HG03558 (cell line): ENCODE data around the gene C7orf57.

Experiments used
- ATAC-seq: cut with Tn5 transposase; IDR thresholded peaks from one replicate; pipeline ENCODE4 v1.9.1; 2021; ENCODE audit warnings: moderate number of reproducible peaks; ENCODE audit not compliant: unreplicated experiment; ENCODE audit errors: extremely low read depth

The C7orf57 gene

DNA sequence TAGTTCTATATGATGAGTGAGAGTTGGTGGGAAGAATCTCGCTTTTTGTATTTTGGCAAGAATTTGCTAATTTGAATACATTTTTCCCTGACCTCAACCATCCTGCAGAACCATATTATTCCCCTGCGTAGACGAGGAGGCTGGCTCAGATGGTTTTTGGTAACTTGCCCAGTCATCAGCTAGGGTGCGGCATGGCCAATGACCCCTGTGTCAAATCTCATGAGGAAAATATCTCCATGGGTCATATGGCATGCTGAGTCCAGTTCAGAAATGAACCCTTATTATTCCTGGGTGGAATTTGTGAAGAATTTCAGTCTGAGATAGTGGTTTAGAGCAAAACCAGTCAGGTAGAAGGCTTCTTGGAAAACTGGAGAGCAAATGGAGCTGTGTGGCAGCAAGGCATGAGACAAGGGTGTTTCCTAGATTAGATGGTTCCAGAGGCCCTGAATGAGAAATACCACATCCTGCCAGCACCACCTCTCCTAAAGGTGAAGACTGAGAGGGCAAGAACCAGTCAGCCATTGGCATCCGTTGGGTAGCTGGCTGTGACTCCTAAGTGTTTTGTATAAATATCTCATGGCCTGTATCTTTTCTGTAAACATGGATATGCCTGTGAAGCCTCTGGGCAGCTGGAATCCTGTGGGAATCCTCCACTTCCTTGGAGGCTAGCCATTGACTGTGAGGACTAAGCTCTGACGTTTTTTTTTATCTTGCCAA, 47.9 kb downstream of the C7orf57 start:
- ATAC-seq = no peak

DNA sequence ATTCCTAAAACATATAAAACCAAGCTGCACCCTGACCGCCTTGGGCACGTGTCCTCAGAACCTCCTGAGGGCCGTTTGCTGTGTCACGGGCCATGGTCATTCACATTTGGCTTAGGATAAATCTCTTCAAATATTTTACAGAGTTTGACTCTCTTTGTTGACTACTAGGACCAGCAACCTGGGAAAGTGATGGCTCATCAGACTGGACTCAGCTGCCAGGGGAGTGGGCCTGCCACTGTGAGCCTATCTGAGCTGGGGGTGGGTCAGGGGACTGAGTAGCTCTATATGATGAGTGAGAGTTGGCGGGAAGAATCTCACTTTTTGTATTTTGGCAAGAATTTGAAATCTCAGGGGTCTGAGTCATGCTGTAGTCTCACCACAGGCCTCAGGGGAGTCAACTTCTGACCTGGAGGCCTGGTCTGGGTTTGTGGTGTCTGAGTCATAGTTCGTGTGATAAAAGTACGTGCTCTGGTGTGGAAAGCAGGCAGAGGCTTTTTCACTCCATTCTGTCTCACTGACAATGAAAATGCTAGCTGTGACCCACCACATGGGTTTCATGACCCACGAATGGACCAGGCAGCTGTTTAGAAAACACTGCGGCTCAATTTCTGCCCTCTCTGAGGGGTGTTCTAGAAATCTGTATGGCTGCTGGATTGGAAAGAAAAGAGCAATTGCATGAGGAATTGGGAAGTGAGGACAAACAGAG, 49.5 kb downstream of the C7orf57 start:
- peak; percentile 61 for ATAC-seq

DNA sequence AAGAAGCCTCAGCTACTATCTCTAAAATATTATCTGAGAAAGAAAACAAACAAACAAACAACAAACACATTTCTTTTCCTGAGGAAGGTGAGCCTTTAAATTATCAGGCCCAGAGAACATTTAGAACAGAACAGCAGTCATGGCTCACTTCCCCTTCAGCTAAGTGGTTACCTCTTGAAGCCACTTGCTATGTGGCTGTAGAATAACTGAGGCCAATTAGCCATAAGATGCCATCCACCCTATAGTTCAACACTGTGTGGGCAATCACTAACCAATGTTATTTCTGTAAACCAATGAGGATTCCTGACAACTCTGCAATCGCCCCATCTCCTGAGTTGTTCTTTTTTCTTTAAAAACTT, 50.1 kb downstream of the C7orf57 start:
- ATAC-seq = no peak

DNA sequence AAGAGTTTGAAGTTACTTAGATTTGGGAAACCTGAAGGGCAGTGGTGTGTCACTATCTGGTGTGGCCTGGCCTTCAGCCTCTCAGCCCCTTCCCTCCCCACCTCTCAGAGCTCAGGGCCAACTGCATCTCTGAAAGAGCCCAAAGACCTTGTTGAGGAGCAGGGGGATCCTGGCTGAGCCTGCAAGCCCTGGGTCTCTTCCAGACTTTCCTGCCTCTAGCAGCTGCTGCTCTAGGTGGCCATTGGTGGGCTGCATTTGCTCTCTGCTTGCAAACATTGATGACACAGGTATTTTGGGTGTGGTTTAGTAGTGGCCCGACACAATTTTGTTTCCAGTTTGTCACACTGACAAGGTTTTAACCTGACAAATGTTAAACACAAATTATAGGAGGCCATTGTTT, 50.6 kb downstream of the C7orf57 start:
- no peak for ATAC-seq

DNA sequence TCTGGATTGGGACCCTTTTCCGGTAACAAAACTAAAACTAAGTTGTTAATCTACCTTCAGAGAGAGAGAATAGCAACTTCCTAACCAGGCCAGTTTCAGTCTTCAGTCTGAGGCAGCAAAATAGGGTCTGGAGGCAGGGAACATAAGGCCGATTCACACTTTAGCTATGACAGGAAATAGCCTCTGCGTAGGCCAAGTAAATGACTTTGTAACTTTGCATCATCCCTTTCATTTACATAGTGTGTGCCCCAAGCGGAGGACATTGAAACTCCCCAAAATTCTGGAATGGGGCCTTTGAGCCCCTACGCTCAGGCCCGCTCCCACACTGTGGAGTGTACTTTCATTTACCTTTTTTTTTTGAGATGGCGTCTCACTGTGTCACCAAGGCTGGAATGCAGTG, 52.0 kb downstream of the C7orf57 start:
- peak; percentile 16 for ATAC-seq

DNA sequence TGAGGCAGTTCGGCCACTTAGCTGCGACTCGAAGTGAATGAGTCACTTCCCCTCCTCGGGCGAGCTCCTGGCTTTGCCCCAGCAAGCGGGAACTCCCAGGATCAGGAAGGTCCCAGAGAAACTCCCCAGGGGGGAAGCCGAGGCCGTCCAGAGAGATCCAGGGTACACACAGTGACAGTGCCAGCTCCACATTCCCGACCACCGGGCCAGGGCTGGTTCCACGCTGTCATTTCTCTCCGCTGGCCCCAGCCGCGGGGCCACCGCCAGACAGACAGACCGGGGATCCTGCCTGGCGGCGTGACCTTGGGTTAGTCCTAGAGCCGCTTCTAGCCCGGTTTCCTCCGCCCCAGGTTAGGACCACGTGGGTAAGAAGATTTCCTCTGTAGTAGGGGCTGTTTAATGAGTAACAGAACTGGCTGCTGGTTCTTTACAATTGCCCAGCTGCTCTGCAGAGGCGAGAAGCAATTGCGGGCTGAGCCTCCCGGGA, 53.3 kb downstream of the C7orf57 start:
- ATAC-seq = peak; percentile 32

DNA sequence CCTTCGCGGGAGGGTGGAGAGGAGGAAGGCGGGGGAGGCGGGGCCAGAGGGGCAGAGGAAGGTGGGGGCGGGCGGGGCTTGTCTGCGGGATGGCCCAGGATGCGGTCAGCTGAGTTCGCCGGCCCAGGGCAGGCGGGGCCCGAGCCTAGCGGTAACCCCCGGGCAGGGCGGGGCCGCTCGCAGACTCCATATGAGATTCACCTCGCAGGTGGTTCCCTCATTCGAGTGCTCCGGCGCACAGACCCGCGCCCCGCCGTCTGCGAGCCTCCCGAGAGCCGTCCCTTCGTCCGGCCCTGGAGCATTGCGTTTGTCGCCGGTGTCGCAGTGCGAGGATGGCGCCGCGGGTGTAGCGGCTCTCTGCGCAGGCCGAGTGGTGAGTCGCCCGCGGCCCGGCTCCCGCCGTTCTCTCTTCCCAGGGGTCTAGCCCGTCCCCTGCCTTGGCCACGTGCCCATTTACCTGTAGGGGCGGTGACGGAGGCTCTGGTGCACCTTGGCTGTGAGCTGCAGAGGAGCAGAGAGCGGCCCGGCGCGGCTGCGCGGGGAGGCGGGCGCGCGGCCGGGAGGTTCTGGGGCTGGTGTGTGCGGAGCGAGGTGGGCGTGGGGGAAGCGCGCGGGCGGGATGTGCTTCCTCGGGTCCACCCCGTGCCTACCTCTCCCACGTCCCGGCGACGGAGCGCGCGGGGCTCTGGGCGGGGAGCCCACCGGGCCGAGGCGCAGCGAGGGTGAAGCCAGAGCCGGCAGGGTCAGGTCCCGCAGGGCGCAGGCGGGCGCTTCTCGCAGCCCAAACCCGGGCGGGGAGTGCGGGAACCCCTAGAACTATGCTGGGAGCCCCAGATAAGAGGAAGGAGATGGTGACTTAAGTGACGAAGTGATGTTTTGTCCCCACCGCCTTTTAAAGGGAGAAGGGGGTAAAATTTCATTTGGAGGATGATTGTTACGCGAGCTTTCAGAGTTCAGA, 54.0 kb downstream of the C7orf57 start, which contains the start of gene UPP1:
UPP1 (plus strand) TSS at position 220 of the 958 bp plus-strand sequence. CDS start 5,519 bp downstream, outside the sequence.
- peak; percentile 26 for ATAC-seq

DNA sequence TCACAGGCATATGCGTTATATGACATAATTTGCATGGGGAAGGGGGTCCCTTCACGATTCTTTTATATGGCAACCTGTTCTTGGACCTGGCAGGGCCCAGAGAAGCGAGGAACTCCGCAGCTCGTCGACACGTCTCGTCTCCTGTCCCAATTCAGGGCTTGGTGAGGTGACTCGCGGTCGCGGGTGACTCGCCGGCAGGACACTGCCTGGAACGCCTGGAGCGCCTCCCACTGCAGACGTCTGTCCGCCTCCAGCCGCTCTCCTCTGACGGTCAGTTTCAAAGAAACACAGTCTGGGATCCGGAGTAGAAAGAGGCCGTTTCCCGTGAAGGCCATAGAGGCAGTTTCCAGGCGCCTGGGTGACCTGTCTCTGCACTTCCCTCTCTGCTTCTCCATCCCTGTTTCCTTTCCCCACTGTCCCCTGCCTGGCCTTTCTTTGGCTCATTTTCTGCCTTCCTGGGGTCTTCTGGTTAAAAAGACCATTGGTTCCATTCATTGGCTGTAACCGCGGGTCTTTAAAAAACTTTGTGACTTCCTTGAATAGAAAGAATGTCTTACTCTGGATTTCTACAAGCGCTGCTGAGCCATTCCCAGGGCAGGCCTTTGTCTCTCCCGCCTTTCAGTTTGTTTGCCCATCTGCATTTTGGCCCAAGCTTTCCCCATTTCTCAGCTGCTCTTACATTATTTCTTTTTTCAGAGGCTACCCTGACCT, 54.9 kb downstream of the C7orf57 start:
- ATAC-seq = no peak

DNA sequence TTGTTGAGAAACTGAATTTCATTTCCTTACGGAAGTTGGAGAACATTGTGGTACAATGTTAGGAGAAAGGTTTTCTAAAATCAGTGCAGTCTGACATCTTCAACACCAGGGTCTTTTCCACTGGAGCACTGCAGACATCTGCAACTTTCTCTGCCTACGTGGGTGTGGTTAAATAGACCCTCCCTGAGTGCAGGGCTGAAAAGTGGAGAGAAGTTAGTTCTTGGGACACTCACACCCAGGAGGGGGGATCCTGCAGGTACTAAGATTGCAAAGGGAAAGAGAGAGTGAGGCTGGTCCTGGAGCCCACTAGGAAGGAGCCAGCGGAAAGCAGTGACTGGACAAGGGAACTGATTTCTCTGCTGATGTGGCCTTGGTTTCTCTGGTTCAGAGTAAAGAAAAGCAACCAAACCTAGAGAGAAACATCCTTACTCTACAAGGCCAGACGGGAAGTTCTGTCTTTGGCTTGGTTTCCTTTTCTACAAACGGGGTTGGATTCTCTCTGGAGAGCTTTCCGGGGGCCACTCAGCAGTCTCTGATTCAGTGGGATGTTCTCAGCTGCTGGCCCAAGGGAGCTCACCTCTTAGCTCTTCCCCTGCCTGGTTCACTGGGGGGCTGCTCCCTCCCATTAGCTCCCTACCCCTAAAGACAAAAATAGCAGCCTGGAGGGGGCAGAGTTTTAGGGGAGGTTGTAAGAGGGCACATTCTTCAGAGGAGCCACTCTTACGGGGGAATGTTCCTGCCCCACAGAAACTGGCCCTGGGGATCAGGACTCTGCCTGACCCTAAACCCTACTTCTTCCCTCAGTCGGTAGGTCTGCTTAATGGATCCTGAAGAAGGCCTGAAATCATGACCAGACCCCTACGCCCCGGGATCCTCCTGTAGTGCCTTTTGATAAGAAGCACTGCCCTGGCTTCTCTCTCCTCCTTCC, 56.4 kb downstream of the C7orf57 start:
- ATAC-seq = no peak

DNA sequence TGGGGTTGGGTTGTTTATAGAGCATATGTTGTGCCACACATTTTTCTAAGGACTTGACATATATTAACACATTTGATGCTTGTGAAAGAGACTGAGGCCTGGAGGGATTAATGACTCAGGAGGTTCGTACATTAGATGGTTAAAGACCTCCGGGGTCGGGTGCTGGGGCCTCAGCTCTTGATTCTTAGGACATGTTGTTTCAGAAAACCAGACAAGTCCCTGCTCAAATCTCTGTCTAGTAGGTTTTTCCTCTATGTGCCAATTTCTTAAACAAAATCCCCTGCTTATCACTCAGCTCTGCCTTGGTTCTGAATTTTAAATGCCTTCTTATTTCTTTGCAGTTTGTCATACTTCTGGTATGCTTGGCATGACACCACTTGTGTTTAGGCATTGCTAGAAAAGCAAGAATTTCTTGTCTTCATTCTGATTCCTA, 59.5 kb downstream of the C7orf57 start:
- no peak for ATAC-seq

DNA sequence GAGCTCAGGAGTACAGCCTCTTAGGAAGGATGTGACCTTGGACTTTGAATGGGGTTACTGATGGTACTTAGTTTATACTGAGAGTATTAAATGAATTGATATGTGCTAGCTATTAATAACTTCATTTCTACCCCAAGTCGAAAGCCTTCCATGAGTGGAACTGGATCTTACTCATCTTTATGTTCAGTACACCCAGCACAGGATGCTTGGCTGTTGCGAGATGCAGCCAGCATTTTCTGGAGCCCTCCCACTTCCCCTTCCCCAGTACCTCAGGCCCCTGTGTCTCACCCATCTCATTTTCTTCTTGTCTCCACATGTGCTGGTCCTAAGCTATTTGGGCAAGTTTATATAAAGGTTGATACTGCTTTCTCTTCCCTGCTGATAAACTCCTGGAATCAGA, 60.9 kb downstream of the C7orf57 start:
- no peak for ATAC-seq

DNA sequence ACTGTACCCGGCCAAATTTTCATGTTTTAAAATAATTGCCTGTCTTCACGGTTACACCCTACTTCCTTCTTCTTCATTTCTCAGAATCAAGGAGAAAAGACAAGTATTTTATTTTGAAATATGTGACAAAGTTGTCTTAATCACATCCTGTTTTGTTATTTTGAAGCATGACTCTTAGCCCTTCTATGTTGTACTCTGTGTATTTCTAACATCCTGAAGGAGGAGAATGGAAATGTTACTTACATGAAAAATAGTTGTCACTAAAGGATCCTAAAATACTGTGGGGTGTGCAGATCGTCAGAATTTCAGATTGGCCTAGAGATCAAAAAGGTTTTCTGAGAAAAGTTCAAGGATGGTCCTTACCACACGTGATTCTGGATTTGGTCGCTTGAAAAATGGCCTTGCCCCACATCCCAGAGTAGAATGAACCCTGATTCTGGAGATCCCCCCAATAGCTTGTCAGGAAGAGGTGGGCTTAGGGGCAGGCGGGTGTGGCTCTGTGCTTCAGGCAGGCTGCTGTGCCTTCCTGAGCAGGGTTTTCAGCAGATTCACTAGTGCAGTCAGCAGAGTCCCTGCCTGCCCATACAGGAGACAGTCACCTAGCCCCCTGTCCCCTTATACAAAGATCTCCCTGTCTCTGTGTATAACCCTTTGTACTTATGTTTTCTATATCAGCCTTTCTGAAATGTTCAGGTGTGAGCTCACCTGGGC, 62.3 kb downstream of the C7orf57 start:
- no peak for ATAC-seq

DNA sequence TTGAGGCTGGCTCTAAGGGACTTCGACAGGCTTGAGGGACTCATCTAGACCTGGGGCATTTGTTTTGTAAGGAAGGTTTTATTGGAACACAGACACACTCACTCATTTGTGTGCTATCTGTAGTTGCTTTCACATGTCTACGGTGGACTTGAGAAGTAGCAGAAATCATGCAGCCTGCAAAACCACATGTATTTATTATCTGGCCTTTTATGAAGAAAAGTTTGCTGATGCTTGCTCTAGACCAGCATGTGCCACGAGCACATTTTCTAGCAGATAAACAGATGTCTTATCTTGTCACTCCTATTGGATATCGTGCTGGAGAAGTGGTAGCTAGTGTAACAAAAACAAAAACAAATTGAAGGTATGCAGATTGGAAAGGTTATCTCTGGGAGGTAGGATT, 63.5 kb downstream of the C7orf57 start:
- ATAC-seq = no peak

DNA sequence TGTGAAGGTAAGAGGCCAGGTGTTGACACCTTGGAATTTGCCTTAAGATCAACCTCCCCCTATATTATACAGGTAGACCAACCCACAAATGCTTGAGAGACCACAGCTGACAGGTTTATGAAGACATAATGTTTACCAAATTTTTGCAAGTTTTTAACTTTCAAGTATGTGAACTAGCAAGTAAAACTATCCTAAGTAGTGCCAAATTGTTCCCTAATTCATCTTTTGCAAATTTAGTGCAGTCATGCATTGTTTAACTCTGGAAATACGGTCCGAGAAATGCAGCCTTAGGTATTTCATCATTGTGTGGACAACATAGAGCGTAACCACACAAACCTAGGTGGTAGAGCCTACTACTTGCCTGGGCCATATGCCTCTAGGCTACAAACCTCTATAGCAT, 64.4 kb downstream of the C7orf57 start:
- no peak for ATAC-seq

DNA sequence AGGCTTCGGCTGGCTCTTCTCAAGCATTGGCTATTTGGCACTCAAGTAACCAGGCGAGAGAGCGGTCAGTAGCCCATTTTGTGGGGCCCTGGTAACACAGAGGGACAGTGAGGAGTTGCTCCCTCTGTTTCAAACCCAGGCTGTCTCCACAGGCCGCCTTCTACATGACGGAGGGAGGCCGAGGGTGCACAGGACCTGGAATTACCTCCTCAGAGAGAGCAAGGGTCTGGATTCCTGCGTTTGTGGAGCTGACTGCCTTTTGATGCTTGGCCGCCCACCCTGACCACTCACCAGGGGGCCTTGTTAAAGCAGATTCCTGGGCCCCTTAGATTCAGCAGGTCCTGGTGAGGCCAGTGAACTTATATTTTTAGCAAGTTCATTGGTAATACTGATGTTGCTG, 66.0 kb downstream of the C7orf57 start:
- ATAC-seq = no peak

DNA sequence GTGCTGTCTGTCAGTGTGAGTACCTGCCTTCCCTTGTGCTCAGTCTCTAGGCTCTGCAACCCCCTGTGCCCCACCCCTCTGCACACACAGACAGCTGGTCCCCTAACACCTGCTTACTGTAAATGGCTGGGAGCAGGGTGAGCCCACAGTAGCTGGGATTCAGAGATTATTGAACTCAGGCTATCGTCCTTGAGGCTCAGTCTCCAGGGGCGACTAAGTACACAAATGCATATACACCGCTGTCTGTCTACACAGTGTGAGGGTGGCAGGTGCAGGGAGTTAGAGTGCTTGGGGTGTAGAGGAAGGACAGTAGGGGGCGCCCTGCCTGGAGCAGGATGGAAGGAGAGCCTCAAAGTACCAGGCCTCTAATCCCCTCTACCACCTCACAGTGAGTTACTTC, 66.6 kb downstream of the C7orf57 start:
- ATAC-seq = no peak

DNA sequence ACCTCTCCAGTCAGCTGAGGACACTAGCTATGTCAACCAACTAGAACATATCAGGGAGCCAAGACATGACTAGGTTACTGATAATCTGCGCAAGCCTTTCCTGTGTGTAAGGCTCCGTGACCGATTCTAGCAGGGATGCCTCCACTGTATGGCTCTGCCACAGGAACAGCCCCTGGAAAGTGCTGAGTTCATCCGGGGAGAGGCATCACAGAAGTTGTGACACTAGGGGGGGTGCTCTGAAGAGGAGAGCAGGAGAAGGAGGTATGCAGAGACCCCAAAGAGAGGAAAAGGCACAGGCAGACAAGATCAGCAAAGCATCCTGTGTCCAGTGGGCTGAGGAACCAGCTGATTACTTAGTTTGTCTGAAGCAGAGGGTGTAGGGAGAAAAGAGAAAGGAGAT, 67.2 kb downstream of the C7orf57 start:
- no peak for ATAC-seq

DNA sequence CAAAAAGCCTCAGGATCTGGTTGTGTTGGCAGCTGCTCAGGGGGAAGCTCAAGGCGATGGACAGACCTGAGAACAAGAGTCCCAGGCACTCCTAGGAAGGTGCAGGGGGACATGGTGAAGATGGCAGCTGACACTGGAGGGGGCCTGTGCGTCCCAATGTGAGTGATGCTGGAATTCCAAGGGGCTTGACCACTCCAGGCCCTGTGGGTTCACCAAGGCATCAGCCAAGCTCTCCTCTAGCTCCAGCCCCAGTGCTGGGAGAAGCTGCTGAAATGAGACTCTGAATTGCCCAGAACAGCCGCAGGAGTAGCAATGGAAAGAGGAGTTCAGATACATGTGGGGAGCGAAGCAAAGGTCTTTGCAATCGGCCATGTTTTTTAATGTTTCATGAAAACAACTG, 69.7 kb downstream of the C7orf57 start:
- no peak for ATAC-seq
